ENCODE measurements around the gene RAB3A. TPM values are rescaled to one million over a fixed set of nuclear protein-coding genes. Genes with fewer than 3 reads are reported as not detected.
A peak's percentile ranks its signal among the peaks of the same experiment; 100 is the strongest.

Gene RAB3A
- total and polyA plus RNA-seq, 9 of the 15 experiments (the other 6 are each of a cell fraction or from before 2014, with no cell fraction given): 0.17 to 5.1 (median 0.90) TPM; not detected in 1

DNA sequence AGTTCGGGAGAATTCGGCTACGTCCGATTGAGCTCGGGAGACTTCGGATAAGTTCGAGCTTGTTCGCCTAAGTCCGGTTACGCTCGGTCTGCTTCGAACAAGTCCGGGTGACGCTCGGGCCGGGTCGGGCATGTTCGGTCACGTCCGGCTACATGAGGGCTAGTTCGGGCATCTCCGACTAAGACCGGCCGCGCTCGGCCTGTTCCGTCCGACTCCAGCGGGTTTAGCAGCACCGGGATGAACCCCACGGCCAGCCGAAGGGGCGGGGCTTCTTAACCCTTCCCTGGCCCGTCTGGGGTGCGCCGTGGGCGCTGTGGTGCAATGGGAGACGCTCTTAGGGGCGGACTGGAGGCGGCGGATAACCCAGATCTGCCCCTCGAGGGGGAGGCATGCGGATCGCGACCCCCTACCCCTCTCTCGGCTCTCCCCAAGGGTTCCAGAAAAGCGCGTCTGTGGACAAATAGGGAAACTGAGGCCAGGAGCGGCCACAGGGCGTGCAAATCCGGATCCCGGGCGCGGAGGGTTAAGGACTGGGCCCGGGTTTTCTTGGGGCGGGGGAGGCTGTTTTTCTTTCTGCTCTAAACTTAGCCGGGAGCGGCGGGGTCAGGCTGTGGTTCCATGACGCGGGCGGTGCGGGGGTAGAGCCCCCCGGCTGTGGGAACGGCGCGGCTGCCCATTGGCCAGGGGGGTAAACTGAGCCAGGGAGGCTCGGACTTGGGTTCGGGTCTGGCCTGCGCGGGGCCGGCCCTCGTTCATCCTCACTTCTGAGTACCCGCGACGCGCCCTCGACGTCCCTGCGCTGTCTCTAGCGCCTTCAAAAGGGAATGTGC lies 20.9 kb upstream of the RAB3A start (continued):
- TF ChIP-seq ZBTB11 (CRISPR knock-in tag; IDR thresholded peaks at IDR 0.05) (no peak), SMARCB1 (IDR thresholded peaks at IDR 0.05; ENCODE audit: insufficient read length, low read depth) (no peak), GTF2F1 (IDR thresholded peaks at IDR 0.05; ENCODE audit: low read depth, low read length) (no peak), DPF2 (IDR thresholded peaks at IDR 0.05) (peak; percentile 35; the same call in 1 of the 2 replicates), MEF2A (IDR thresholded peaks at IDR 0.05; ENCODE audit: control insufficient read depth, low read depth, low read length) (peak; percentile 66; the same call in 1 of the 2 replicates), ZBTB33 (CRISPR knock-in tag; IDR thresholded peaks at IDR 0.05) (peak; percentile 96), NR2C1 (IDR thresholded peaks at IDR 0.05) (no peak; the same call in 1 of the 2 replicates), NR2C1 (tag; IDR thresholded peaks at IDR 0.05) (peak; percentile 24; the same call in 1 of the 2 replicates), SMARCE1 (IDR thresholded peaks at IDR 0.05) (0 out of 2 replicates have a peak, but pooled peaks have one; percentile 33), TOE1 (IDR thresholded peaks at IDR 0.05; ENCODE audit: borderline replicate concordance) (peak; percentile 85), TOE1 (CRISPR knock-in tag; IDR thresholded peaks at IDR 0.05; ENCODE audit: borderline replicate concordance, low read depth) (no peak), FOXK2 (conservative IDR thresholded peaks at IDR 0.05 in 1 of 2, IDR thresholded peaks at IDR 0.05 in 1 of 2; ENCODE audit: low read depth in 2 of 2) (peak in 1 of 2 experiments; percentile 33; a peak in 1 of 4 replicates), CBFB (CRISPR knock-in tag; IDR thresholded peaks at IDR 0.05) (peak; percentile 50; the same call in 1 of the 2 replicates), ARID1B (IDR thresholded peaks at IDR 0.05) (0 out of 2 replicates have a peak, but pooled peaks have one; percentile 42), GATAD2A (IDR thresholded peaks at IDR 0.05) (peak; percentile 58), NRF1 (conservative IDR thresholded peaks at IDR 0.05 in 1 of 2, IDR thresholded peaks at IDR 0.05 in 1 of 2) (peak; percentile 55 to 64; a peak in 3 of 4 replicates)
- TF ChIP-seq, protein P1, sequence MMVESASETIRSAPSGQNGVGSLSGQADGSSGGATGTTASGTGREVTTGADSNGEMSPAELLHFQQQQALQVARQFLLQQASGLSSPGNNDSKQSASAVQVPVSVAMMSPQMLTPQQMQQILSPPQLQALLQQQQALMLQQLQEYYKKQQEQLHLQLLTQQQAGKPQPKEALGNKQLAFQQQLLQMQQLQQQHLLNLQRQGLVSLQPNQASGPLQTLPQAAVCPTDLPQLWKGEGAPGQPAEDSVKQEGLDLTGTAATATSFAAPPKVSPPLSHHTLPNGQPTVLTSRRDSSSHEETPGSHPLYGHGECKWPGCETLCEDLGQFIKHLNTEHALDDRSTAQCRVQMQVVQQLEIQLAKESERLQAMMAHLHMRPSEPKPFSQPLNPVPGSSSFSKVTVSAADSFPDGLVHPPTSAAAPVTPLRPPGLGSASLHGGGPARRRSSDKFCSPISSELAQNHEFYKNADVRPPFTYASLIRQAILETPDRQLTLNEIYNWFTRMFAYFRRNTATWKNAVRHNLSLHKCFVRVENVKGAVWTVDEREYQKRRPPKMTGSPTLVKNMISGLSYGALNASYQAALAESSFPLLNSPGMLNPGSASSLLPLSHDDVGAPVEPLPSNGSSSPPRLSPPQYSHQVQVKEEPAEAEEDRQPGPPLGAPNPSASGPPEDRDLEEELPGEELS (CRISPR knock-in tag; IDR thresholded peaks at IDR 0.05; ENCODE audit: borderline replicate concordance): peak; percentile 66; the same call in 1 of the 2 replicates
- TF ChIP-seq, protein P2, sequence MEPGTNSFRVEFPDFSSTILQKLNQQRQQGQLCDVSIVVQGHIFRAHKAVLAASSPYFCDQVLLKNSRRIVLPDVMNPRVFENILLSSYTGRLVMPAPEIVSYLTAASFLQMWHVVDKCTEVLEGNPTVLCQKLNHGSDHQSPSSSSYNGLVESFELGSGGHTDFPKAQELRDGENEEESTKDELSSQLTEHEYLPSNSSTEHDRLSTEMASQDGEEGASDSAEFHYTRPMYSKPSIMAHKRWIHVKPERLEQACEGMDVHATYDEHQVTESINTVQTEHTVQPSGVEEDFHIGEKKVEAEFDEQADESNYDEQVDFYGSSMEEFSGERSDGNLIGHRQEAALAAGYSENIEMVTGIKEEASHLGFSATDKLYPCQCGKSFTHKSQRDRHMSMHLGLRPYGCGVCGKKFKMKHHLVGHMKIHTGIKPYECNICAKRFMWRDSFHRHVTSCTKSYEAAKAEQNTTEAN (CRISPR knock-in tag; IDR thresholded peaks at IDR 0.05): peak; percentile 56; the same call in 1 of the 2 replicates
